Stimulated activated memory B cell treated with anti-CD40 and anti-IgM and Interleukin-4, amounts not matched to agents 10 μg/mL and 1 μg/mL and 100 μg/mL, for 72 hours (primary cell): ENCODE data around the gene PCBP3.

ENCODE experiments used
- ATAC-seq: fragments of 150-1000 bp; cut with Tn5 transposase; 2 replicates; pipeline ENCODE4 v1.10.0; 2021
- H3K27ac Mint-ChIP-seq: one replicate; pipeline ENCODE4 v1.8.0; 2022; ENCODE audit warnings: mild to moderate bottlenecking, mixed read lengths
- H3K27me3 Mint-ChIP-seq: one replicate; pipeline ENCODE4 v1.8.0; 2022; ENCODE audit warnings: mixed read lengths
- H3K36me3 Mint-ChIP-seq: one replicate; pipeline ENCODE4 v1.8.0; 2022; ENCODE audit warnings: mixed read lengths
- H3K4me1 Mint-ChIP-seq: one replicate; pipeline ENCODE4 v1.8.0; 2022; ENCODE audit warnings: mixed read lengths
- H3K4me3 Mint-ChIP-seq: one replicate; pipeline ENCODE4 v1.8.0; 2022; ENCODE audit warnings: mild to moderate bottlenecking, moderate library complexity, mixed read lengths
- H3K9me3 Mint-ChIP-seq: one replicate; pipeline ENCODE4 v1.8.0; 2022; ENCODE audit warnings: mixed read lengths

Gene PCBP3

DNA sequence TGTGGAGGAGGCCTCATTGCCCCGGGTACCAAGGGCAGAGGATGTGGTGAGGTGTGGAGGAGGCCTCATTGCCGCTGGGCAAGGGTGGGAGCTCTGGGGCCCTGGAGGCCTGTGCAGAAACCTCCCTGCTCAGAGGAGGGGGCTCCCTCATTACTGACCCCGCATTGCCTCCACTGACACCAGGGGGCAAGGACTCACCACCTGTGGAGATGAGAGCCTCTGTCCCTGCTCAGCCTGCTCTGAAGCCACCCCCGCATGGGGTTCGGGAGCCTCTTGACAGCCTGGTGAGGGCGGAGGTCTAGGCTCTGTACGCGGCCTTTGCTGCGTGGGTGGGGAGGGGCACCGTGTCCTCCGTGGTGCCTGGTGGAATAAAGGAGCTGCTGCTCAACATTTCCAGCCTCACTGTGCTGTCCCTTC, 243.1 kb downstream of the PCBP3 start:
- H3K4me3 Mint-ChIP-seq: no peak overlapping the region
- ATAC-seq: peak; percentile 35
- peak overlapping the region; percentile 83 for H3K27ac Mint-ChIP-seq
- H3K36me3 Mint-ChIP-seq: peaks cover 7% of the 10 kb centered on the region
- peaks cover 3% of the 10 kb centered on the region for H3K9me3 Mint-ChIP-seq
- H3K27me3 Mint-ChIP-seq: no peaks in the 10 kb centered on the region
- H3K4me1 Mint-ChIP-seq: peaks cover 26% of the 10 kb centered on the region

- Mint-ChIP-seq H3K27me3 (no peaks in the 10 kb centered on the region), H3K36me3 (peaks cover 7% of the 10 kb centered on the region), H3K9me3 (peaks cover 3% of the 10 kb centered on the region), H3K27ac (peak overlapping the region; percentile 83), H3K4me1 (peaks cover 31% of the 10 kb centered on the region), H3K4me3 (no peak overlapping the region)
- ATAC-seq: no peak
Measured at GRCh38 chr21:45887120-45887611, 243.6 kb downstream of the PCBP3 start.

- no peaks in the 10 kb centered on the region for H3K27me3 Mint-ChIP-seq
Measured at GRCh38 chr21:45887788-45888187, 244.3 kb downstream of the PCBP3 start.

DNA sequence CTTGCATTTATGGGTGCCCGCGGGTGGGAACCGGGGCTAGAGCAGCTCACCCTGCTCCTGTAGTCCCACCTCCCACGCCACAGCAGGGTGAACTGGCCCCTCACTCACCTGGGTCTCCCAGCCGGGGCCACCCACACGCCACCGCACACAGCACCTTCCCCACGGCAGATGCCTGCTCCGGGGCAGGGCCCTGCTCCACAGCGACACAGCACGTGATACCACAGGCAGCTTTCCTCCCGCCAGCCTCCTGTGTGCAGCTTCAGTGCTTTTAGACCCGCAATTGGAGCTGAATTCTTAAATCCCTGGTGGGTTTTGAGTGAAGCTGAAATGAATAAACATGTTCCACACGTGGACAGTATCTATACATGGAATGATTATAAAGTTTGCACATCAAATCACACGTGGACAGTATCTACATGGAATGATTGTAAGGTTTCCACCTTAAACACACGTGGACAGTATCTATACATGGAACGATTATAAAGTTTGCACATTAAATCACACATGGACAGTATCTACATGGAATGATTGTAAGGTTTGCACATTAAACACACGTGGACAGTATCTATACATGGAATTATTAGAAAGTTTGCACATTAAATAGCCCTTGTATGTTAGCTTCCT, 245.0 kb downstream of the PCBP3 start:
- Mint-ChIP-seq H3K4me1 (peaks cover 38% of the 10 kb centered on the region), H3K27ac (no peak overlapping the region), H3K9me3 (peaks cover 3% of the 10 kb centered on the region), H3K4me3 (no peak overlapping the region), H3K27me3 (no peaks in the 10 kb centered on the region), H3K36me3 (peaks cover 7% of the 10 kb centered on the region)
- no peak for ATAC-seq

More at GRCh38 chr21:45887788-45888187, 244.3 kb downstream of the PCBP3 start:
- Mint-ChIP-seq H3K4me3 (no peak overlapping the region), H3K36me3 (peaks cover 7% of the 10 kb centered on the region), H3K27ac (no peak overlapping the region), H3K9me3 (peaks cover 3% of the 10 kb centered on the region), H3K4me1 (peaks cover 36% of the 10 kb centered on the region)
- ATAC-seq: no peak

DNA sequence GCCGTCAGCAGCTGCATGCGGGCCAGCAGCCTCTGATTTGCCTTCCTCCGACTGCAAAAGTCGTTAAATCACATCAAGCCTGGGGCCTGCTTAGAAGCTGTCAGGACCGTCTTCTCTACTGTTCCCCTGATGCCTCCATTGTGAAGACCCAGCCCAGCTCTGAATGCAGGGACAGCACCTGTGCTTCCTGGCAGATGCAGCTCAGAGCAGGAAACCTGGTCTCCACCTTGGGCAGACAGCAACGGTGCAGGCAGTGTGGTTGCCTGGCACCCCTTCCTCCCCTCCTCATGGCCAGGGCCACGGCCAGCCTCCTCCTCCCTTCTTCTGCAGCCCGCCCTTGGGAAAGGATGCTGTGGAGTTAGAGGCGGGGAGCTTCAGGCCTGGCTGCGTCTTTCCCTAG, 245.7 kb downstream of the PCBP3 start:
- Mint-ChIP-seq H3K36me3 (peaks cover 7% of the 10 kb centered on the region), H3K27ac (no peak overlapping the region), H3K9me3 (peaks cover 3% of the 10 kb centered on the region), H3K27me3 (no peaks in the 10 kb centered on the region), H3K4me3 (no peak overlapping the region), H3K4me1 (peaks cover 38% of the 10 kb centered on the region)
- ATAC-seq: no peak

GRCh38 chr21:45889961-45890360, 246.4 kb downstream of the PCBP3 start:
- H3K27me3 Mint-ChIP-seq: no peaks in the 10 kb centered on the region
- H3K9me3 Mint-ChIP-seq: peaks cover 3% of the 10 kb centered on the region
- peaks cover 36% of the 10 kb centered on the region for H3K4me1 Mint-ChIP-seq
- H3K36me3 Mint-ChIP-seq: peaks cover 7% of the 10 kb centered on the region
- H3K4me3 Mint-ChIP-seq: no peak overlapping the region
- no peak overlapping the region for H3K27ac Mint-ChIP-seq
- ATAC-seq: no peak

DNA sequence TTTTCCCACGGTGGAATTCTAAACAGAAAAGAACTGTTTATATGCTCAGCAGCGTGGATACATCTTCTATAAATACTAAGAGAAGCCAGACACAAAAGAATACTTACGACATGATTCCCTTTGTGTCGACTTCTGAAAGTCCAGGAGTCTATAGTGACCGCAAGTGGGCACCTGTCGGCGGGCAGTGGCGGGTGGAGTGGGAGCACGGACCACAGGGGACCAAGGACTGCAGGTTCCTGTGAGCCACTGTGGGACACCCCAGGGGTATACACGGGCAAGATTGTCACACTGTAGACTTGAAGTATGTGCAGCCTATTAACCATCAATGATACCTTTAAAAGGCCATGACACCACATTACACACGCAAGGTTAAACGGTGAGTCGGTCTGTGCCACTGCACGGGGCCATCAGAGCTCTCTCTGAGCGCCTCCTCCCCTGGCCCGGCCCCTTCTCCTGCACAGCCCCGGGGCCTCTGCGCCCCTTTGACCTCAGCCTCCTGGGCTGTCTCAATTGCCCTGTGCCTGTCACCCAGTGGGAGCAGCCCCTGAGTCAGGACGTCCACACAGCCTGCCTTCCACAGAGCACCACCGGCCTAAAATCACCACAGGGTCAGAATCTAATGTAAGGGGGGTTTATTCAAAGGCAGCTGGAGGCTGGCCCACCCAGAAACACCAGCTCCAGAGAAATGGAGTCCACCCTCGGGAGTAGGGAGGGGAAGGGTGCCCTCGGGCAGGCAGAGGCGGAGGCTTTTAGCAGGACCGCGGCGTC, 248.0 kb downstream of the PCBP3 start:
- Mint-ChIP-seq H3K4me3 (peak overlapping the region; percentile 73), H3K36me3 (no peaks in the 10 kb centered on the region)
- ATAC-seq: peak; percentile 22

GRCh38 chr21:45892156-45892915, 248.8 kb downstream of the PCBP3 start:
- H3K27me3 Mint-ChIP-seq: no peaks in the 10 kb centered on the region
- H3K4me3 Mint-ChIP-seq: peak overlapping the region; percentile 73
- ATAC-seq: peak; percentile 79
- peaks cover 20% of the 10 kb centered on the region for H3K4me1 Mint-ChIP-seq
- peaks cover 2% of the 10 kb centered on the region for H3K36me3 Mint-ChIP-seq
- H3K9me3 Mint-ChIP-seq: no peaks in the 10 kb centered on the region
- H3K27ac Mint-ChIP-seq: peak overlapping the region; percentile 78

More for the DNA sequence above, 248.0 kb downstream of the PCBP3 start:
- Mint-ChIP-seq H3K27me3 (no peaks in the 10 kb centered on the region), H3K4me1 (peaks cover 20% of the 10 kb centered on the region), H3K9me3 (no peaks in the 10 kb centered on the region), H3K27ac (peak overlapping the region; percentile 78)

DNA sequence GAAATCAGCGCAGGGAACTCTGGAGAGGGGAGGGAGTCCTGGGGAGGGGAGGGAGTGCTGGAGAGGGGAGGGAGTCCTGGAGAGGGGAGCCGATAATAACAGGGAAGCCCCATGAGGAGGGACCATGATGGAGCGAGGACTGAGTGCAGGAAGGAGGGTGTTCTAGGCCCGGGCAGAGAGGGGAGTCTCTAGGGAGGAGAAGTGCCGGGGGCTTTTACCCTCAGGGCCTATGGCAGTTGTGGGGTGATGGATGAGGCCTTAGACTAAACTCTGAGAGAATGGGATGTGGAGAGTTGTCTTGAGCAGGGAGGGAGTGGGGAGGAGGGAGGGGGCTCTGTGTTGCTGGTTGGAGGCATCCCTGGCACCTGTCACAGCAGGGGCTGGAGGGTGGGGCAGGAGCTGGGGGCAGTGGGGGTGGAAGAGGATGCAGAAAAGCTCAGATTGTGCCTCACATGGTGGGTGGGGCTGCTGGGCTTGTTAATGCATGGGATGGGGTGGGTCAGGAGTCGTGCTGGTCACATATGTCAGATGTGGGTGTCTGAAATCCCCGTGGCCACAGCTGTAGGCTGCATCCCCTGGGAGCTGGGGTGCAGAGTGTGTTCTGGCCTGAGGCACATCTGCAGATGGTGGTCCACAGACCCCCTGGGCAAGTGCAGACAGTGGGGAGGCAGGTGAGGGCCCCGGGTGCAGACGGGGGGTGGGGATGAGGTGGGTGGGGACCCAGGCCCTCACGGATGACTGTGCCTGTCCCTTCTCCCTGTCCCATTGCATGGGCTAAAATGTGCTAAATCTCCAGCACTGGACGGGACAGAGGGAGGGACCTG, 249.6 kb downstream of the PCBP3 start:
- Mint-ChIP-seq H3K36me3 (peaks cover 6% of the 10 kb centered on the region), H3K4me1 (peaks cover 20% of the 10 kb centered on the region), H3K9me3 (no peaks in the 10 kb centered on the region), H3K27ac (peak overlapping the region; percentile 78), H3K27me3 (no peaks in the 10 kb centered on the region), H3K4me3 (no peak overlapping the region)
- ATAC-seq: peak; percentile 37

- H3K27me3 Mint-ChIP-seq: no peaks in the 10 kb centered on the region
- no peak overlapping the region for H3K27ac Mint-ChIP-seq
- no peak for ATAC-seq
- no peak overlapping the region for H3K4me3 Mint-ChIP-seq
- peaks cover 6% of the 10 kb centered on the region for H3K36me3 Mint-ChIP-seq
- no peaks in the 10 kb centered on the region for H3K9me3 Mint-ChIP-seq
- peaks cover 20% of the 10 kb centered on the region for H3K4me1 Mint-ChIP-seq
Measured at GRCh38 chr21:45893740-45894449, 250.4 kb downstream of the PCBP3 start.

- peaks cover 6% of the 10 kb centered on the region for H3K36me3 Mint-ChIP-seq
- H3K9me3 Mint-ChIP-seq: no peaks in the 10 kb centered on the region
- ATAC-seq: no peak
- peaks cover 20% of the 10 kb centered on the region for H3K4me1 Mint-ChIP-seq
- no peaks in the 10 kb centered on the region for H3K27me3 Mint-ChIP-seq
- H3K4me3 Mint-ChIP-seq: no peak overlapping the region
- H3K27ac Mint-ChIP-seq: no peak overlapping the region
Measured at GRCh38 chr21:45894450-45894825, 250.9 kb downstream of the PCBP3 start.

DNA sequence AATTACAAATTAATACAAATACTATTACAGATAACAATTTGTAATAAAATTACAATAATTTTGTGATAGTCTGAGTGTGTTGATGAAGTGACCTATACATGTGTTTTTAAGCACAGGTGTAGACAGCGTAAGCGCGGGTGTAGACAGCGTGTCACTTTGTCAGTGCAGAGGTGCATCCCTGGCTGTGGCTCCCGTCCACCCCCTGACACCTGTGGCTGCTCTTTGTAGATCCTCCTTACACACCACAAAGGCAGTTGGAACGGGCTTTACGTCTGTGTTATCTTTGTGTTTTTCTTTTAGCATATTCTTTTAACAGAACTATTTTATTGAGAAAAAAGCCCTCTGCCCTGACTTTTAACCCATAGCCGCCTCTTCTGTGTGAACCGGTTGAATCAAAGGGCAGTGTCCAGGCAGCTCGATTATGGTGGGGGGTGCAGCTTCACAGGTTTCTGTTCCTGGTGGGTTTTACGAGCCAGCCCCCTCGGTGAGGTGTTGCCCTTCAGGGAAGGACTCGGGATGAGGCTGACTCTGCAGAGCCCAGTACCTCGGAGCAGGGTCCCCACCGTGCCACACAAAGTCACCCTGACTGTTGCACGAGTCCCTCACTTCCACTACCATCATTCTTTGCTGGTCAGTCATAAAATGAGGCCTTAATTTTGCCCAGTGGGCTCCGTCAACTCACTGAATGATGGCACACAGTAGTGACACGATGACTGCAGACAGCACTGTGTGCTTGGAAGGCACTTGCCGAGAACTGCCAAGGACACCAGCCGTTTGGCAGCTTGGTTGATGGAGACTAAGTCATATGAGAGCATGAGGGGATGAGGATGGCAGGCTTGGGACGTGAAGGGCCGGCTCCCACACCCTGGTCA, 251.6 kb downstream of the PCBP3 start:
- no peaks in the 10 kb centered on the region for H3K9me3 Mint-ChIP-seq

GRCh38 chr21:45895778-45896370, 252.3 kb downstream of the PCBP3 start:
- no peak for ATAC-seq

More for the DNA sequence above, 251.6 kb downstream of the PCBP3 start:
- H3K27ac Mint-ChIP-seq: no peak overlapping the region
- peaks cover 20% of the 10 kb centered on the region for H3K4me1 Mint-ChIP-seq
- no peaks in the 10 kb centered on the region for H3K27me3 Mint-ChIP-seq
- peaks cover 6% of the 10 kb centered on the region for H3K36me3 Mint-ChIP-seq
- no peak for ATAC-seq
- no peak overlapping the region for H3K4me3 Mint-ChIP-seq

More at GRCh38 chr21:45895778-45896370, 252.3 kb downstream of the PCBP3 start:
- peaks cover 6% of the 10 kb centered on the region for H3K36me3 Mint-ChIP-seq
- H3K4me1 Mint-ChIP-seq: peaks cover 20% of the 10 kb centered on the region
- H3K4me3 Mint-ChIP-seq: no peak overlapping the region
- no peaks in the 10 kb centered on the region for H3K9me3 Mint-ChIP-seq
- no peak overlapping the region for H3K27ac Mint-ChIP-seq
- H3K27me3 Mint-ChIP-seq: no peaks in the 10 kb centered on the region
